ENCODE measurements around the gene APPL1. TPM values are rescaled to one million over a fixed set of nuclear protein-coding genes. Genes with fewer than 3 reads are reported as not detected.
"Not testable (repeated sequence)": the region's sequence is repeated elsewhere in the genome, so short reads cannot be mapped to it uniquely, and the experiment has no call there.

APPL1 gene
- total RNA-seq, 4 donors from 2014 or later: 41.1 to 53.2 (median 46.9) TPM

DNA sequence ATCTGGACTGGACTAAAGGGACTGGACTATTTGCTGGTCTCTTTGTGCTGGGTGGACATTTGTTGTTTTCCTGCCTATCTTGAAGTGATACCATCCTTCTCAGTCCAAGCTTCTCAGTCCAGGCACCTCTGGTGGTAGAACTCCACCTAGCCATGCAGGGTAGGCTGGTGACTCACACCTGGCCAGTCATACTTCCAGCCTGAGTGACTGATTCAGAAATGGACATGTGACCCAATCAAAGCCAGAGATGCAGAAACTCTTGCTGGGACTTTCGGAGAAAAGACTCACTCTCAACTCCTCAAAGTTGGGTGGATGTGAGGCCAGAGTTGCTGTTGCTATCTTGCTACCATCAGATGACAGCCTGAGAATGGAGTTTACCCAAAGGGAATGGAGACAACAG, 70.5 kb downstream of the APPL1 start:
- no peak overlapping the region for H3K27ac ChIP-seq (replicated peaks in 1 of 4)
- no peak for DNase-seq (ENCODE audit: extremely low spot score)
- H3K4me3 ChIP-seq: no peak overlapping the region
- TF ChIP-seq, protein P1, sequence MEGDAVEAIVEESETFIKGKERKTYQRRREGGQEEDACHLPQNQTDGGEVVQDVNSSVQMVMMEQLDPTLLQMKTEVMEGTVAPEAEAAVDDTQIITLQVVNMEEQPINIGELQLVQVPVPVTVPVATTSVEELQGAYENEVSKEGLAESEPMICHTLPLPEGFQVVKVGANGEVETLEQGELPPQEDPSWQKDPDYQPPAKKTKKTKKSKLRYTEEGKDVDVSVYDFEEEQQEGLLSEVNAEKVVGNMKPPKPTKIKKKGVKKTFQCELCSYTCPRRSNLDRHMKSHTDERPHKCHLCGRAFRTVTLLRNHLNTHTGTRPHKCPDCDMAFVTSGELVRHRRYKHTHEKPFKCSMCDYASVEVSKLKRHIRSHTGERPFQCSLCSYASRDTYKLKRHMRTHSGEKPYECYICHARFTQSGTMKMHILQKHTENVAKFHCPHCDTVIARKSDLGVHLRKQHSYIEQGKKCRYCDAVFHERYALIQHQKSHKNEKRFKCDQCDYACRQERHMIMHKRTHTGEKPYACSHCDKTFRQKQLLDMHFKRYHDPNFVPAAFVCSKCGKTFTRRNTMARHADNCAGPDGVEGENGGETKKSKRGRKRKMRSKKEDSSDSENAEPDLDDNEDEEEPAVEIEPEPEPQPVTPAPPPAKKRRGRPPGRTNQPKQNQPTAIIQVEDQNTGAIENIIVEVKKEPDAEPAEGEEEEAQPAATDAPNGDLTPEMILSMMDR (IDR thresholded peaks at IDR 0.05): no peak
- no peak for TF ChIP-seq POLR2A (IDR thresholded peaks at IDR 0.05; ENCODE audit: low read depth)
- no peaks in the 10 kb centered on the region for H3K27me3 ChIP-seq
- WGBS: 100% methylated on average over 1 of the region's 1 CpG
- H3K4me1 ChIP-seq: no peaks in the 10 kb centered on the region
- H3K36me3 ChIP-seq: no peaks in the 10 kb centered on the region
- H3K9me3 ChIP-seq: no peaks in the 10 kb centered on the region
- intact Hi-C loops (cut with DNase I): no loop called here

DNA sequence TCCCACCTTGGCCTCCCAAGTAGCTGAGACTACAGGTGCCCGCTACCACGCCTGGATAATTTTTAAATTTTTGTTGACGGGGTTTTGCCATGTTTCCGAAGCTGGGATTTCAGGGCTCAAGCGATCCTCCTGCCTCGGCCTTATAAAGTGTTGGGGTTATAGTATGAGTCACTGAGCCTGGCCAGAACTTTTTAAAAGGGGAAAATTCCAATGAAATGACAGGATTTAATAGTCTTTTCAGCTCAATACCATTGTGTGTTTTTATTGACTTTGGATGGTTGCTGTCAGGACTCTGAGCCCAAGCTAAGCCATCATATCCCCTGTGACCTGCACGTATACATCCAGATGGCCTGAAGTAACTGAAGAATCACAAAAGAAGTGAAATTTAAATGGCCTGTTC, 76.0 kb downstream of the APPL1 start:
- H3K4me3 ChIP-seq; H3K36me3 ChIP-seq; DNase-seq (ENCODE audit: extremely low spot score); intact Hi-C loops (cut with DNase I); H3K9me3 ChIP-seq; H3K4me1 ChIP-seq; H3K27me3 ChIP-seq; H3K27ac ChIP-seq (replicated peaks in 1 of 4): not testable (repeated sequence)
- WGBS: 99% methylated on average over 7 of the region's 7 CpGs

DNA sequence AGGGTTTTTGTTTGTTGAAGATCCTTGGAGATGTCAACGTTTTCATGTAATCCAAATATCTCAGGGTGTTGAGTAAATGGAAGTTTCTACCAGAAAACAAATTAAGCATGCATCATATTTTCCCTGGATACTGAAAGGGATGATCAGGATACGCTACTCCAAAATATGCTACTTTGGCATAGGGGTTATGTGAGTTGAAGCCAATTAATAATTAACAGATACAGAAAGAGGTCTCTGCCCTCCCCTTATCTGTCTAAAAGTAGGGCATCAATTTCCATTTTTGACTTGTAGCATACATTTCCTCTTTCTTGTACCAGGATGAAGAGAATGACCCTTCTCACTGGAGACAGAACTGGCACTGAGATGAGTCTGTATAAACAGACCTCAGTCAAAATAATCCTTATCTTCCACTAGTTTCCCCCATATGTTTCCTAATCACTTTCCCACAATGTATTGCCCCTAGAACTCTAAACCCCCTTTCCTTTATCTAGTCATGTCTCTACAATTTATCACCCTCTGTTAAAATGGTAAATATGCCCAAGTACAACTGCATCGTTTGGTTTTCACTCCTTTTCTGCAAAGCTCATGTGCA, 82.3 kb downstream of the APPL1 start:
- Histone ChIP-seq H3K27ac (replicated peaks in 1 of 4) (no peak overlapping the region), H3K4me1 (no peaks in the 10 kb centered on the region), H3K4me3 (no peak overlapping the region), H3K9me3 (no peaks in the 10 kb centered on the region), H3K27me3 (no peaks in the 10 kb centered on the region), H3K36me3 (no peaks in the 10 kb centered on the region)
- TF ChIP-seq EP300 (IDR thresholded peaks at IDR 0.05): no peak
- no peak for TF ChIP-seq POLR2AphosphoS5 (IDR thresholded peaks at IDR 0.05)
- TF ChIP-seq, protein P1 (IDR thresholded peaks at IDR 0.05): no peak
- TF ChIP-seq POLR2A (IDR thresholded peaks at IDR 0.05; ENCODE audit: low read depth): no peak
- WGBS: 71% methylated on average over 3 of the region's 3 CpGs
- intact Hi-C loops (cut with DNase I): no loop called here
- DNase-seq (ENCODE audit: extremely low spot score): no peak

DNA sequence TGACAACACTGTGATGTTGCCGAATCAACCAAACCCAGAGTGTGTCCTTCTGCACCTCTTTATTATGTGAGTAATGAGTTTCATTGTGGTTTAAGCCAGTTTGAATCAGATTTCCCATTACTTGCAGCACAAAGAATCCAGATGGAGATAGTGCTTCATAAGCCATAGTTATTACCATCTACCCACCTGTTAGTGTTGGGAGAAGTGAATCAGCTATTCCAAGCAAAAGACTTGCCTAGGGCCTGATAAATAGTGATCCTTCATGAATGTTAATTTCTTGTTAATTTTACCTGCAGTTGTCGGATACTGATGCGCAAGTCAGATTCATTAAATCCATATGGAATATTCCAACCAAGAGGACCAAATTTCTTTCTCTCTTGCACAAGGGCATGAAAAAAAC, 86.7 kb downstream of the APPL1 start:
- WGBS: 93% methylated on average over 3 of the region's 3 CpGs
- no peak for DNase-seq (ENCODE audit: extremely low spot score)
- Histone ChIP-seq H3K4me3 (no peak overlapping the region), H3K27ac (replicated peaks in 1 of 4) (no peak overlapping the region), H3K27me3 (no peaks in the 10 kb centered on the region), H3K9me3 (peaks cover 0 to 9% (median 4%) of the 10 kb centered on the region in 4 donors), H3K4me1 (no peaks in the 10 kb centered on the region), H3K36me3 (no peaks in the 10 kb centered on the region)
- intact Hi-C loops (cut with DNase I): no loop called here
- TF ChIP-seq EP300 (IDR thresholded peaks at IDR 0.05) (no peak), POLR2AphosphoS5 (IDR thresholded peaks at IDR 0.05) (no peak), POLR2A (IDR thresholded peaks at IDR 0.05; ENCODE audit: low read depth) (no peak)
- TF ChIP-seq, protein P1 (IDR thresholded peaks at IDR 0.05): no peak

Other genes starting within 250 kb of the APPL1 start
- gene SPATA12, start 167.1 kb upstream of the APPL1 start, total RNA-seq: under 1 TPM in 1 of 4 donors, not detected in 3; 0.13 TPM
- gene IL17RD, start 62.4 kb upstream of the APPL1 start, total RNA-seq: 10 to 100 TPM in 2 of 4 donors, 1 to 10 TPM in 2; 6.1 to 13.2 (median 9.5) TPM
- gene HESX1, start 27.8 kb upstream of the APPL1 start, total RNA-seq: under 1 TPM in 3 of 4 donors, not detected in 1; 0.52 to 0.86 (median 0.83) TPM
- not detected for gene ASB14, start 65.0 kb downstream of the APPL1 start, total RNA-seq

All from esophagus muscularis mucosa (tissue), 4 donors.